ENCODE measurements around the gene TMEM218.

The TMEM218 gene

GRCh38 chr11:125082040-125082439 lies 29.4 kb downstream of the TMEM218 start:
- Histone ChIP-seq H3K4me3 (ENCODE audit: low read depth in 1 of 2, low read length in 2 of 2) (no peak overlapping the region), H3K36me3 (ENCODE audit: insufficient read depth, low read length) (no peaks in the 10 kb centered on the region), H3K4me1 (ENCODE audit: insufficient read depth, low read length) (no peaks in the 10 kb centered on the region), H3K9me3 (ENCODE audit: insufficient read depth, low read length, severe bottlenecking) (no peaks in the 10 kb centered on the region), H3K79me2 (ENCODE audit: insufficient read depth, low read length) (no peaks in the 10 kb centered on the region), H3K4me2 (ENCODE audit: insufficient read depth, low read length) (no peak overlapping the region), H3K27ac (ENCODE audit: low read length) (no peak overlapping the region), H4K20me1 (ENCODE audit: insufficient read depth, low read length) (no peaks in the 10 kb centered on the region), H3K27me3 (ENCODE audit: insufficient read depth, low read length, poor library complexity) (no peaks in the 10 kb centered on the region), H3K9ac (ENCODE audit: low read depth, low read length) (no peak overlapping the region), H2AFZ (ENCODE audit: low read depth, low read length) (no peak overlapping the region)
- DNase-seq = no peak
- no peak for ATAC-seq (ENCODE audit: insufficient read depth, low read depth)
- TF ChIP-seq EZH2 (IDR thresholded peaks at IDR 0.05; ENCODE audit: borderline replicate concordance, low read depth, low read length, severe bottlenecking) = no peak
- no peak for TF ChIP-seq CTCF (IDR thresholded peaks at IDR 0.05; ENCODE audit: borderline replicate concordance, extremely low read depth, low read length, poor library complexity, severe bottlenecking)

- Histone ChIP-seq H3K79me2 (ENCODE audit: insufficient read depth, low read length) (no peaks in the 10 kb centered on the region), H3K27me3 (ENCODE audit: insufficient read depth, low read length, poor library complexity) (no peaks in the 10 kb centered on the region), H3K4me2 (ENCODE audit: insufficient read depth, low read length) (no peak overlapping the region), H3K36me3 (ENCODE audit: insufficient read depth, low read length) (no peaks in the 10 kb centered on the region), H3K4me3 (ENCODE audit: low read depth in 1 of 2, low read length in 2 of 2) (no peak overlapping the region), H3K9me3 (ENCODE audit: insufficient read depth, low read length, severe bottlenecking) (no peaks in the 10 kb centered on the region), H2AFZ (ENCODE audit: low read depth, low read length) (no peak overlapping the region), H4K20me1 (ENCODE audit: insufficient read depth, low read length) (no peaks in the 10 kb centered on the region), H3K9ac (ENCODE audit: low read depth, low read length) (no peak overlapping the region), H3K27ac (ENCODE audit: low read length) (no peak overlapping the region), H3K4me1 (ENCODE audit: insufficient read depth, low read length) (no peaks in the 10 kb centered on the region)
- DNase-seq = no peak
- ATAC-seq (ENCODE audit: insufficient read depth, low read depth) = no peak
- TF ChIP-seq EZH2 (IDR thresholded peaks at IDR 0.05; ENCODE audit: borderline replicate concordance, low read depth, low read length, severe bottlenecking) (no peak), CTCF (IDR thresholded peaks at IDR 0.05; ENCODE audit: borderline replicate concordance, extremely low read depth, low read length, poor library complexity, severe bottlenecking) (no peak)
Measured at GRCh38 chr11:125081098-125081798, 30.2 kb downstream of the TMEM218 start.

- TF ChIP-seq EZH2 (IDR thresholded peaks at IDR 0.05; ENCODE audit: borderline replicate concordance, low read depth, low read length, severe bottlenecking) = no peak
- TF ChIP-seq CTCF (IDR thresholded peaks at IDR 0.05; ENCODE audit: borderline replicate concordance, extremely low read depth, low read length, poor library complexity, severe bottlenecking) = no peak
- DNase-seq (no peak), ATAC-seq (ENCODE audit: insufficient read depth, low read depth) (no peak)
- Histone ChIP-seq H3K27ac (ENCODE audit: low read length) (no peak overlapping the region), H3K4me3 (ENCODE audit: low read depth in 1 of 2, low read length in 2 of 2) (no peak overlapping the region), H3K27me3 (ENCODE audit: insufficient read depth, low read length, poor library complexity) (no peaks in the 10 kb centered on the region), H3K36me3 (ENCODE audit: insufficient read depth, low read length) (no peaks in the 10 kb centered on the region), H3K4me1 (ENCODE audit: insufficient read depth, low read length) (no peaks in the 10 kb centered on the region), H3K79me2 (ENCODE audit: insufficient read depth, low read length) (no peaks in the 10 kb centered on the region), H4K20me1 (ENCODE audit: insufficient read depth, low read length) (no peaks in the 10 kb centered on the region), H3K9me3 (ENCODE audit: insufficient read depth, low read length, severe bottlenecking) (no peaks in the 10 kb centered on the region), H3K4me2 (ENCODE audit: insufficient read depth, low read length) (no peak overlapping the region), H3K9ac (ENCODE audit: low read depth, low read length) (no peak overlapping the region), H2AFZ (ENCODE audit: low read depth, low read length) (no peak overlapping the region)
Measured at GRCh38 chr11:125080531-125080911, 30.9 kb downstream of the TMEM218 start.
